COR-L47 (cell line): ENCODE measurements around the gene SLC22A8.
"Not testable (repeated sequence)": the region's sequence is repeated elsewhere in the genome, so short reads cannot be mapped to it uniquely, and the experiment has no call there.

ENCODE experiments used
- DNase-seq: peaks from one replicate; lab custom pipeline; 2025; lab: John Stamatoyannopoulos, UW

Gene SLC22A8

DNA sequence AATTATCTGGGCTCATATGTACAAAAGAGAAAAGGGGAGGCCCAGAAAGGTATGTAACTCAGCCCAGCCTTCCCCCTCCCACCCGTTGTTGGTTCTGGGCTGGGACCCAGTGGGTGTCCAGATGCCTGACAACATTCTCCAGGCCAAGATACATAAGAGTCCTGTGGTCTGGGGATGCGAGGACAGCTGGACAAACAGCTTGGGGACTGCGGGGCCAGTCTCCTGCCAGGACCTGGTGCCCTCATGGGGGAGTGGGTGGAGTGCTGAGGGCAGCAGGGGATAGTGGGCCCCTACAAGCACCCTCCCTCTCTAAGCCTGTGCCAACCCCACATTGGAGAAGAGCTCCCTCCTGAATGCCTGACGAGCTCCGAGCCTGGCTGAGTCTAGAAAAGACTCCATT is 27.4 kb downstream of the SLC22A8 start:
- DNase-seq = no peak

DNA sequence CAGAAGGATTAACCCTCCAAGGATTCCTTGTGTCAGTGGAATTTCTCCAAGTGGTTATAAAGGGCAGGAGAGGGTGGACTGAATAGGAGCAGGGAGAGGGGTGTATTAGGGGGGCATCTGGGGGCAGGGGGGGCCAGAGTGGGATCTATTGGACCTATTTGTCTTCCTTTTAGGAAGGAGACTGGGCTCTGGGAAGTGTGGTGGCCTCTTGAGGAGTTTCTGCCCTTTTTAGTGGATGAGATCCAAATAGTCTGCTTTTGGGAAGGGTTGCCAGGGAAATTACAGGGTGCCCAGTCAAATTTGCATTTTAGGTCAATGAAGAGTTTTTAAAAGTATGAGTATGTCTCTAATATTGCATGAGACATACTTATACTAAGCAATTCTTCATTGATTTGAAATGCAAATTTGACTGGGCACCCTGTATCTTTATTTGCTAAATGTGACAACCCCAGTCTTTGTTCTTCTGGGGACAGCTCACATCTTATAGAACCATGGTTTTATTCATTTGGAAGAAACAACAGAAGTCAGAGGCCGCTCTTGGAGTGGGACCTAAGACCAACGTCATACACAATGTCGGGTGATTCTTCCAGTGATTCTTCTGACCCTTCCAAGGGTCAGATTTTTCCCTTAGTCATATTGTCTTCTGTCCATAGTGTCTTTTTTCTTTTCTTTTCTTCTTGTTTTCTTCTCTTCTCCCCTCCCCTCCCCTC is 30.4 kb downstream of the SLC22A8 start:
- DNase-seq = no peak

DNA sequence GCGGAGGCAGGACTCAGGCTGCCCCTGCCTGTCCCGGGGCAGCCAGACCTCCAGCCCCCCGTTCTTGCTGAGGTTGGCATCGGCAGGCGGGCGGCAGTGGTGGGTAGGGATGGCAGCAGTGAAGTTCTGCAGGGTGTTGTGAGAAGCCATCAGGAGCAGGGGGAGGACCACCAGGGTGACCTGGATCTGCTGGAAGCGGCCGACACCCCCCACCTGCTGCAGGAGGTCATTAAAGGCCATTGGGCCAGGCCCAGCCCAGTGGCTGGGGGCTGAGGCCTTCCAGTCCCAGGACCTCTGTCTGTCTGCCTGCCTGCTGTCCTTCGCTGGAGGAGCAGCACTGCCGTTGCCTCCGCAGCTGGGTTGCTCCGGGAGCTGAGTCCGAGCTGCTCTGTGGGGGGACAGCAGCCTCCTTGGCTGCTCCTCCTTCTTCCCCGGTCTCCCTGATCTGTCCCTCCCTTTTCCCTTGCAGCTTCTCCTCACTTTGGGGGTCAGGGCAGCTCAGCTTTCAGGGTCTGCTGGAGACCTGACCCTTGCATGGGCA is 31.1 kb downstream of the SLC22A8 start, which contains the start of gene SLC22A6:
TSS of gene SLC22A6 (minus strand) at position 517 of the 541 bp plus-strand sequence. CDS start at position 240, 277 bp downstream.
- DNase-seq = no peak

DNA sequence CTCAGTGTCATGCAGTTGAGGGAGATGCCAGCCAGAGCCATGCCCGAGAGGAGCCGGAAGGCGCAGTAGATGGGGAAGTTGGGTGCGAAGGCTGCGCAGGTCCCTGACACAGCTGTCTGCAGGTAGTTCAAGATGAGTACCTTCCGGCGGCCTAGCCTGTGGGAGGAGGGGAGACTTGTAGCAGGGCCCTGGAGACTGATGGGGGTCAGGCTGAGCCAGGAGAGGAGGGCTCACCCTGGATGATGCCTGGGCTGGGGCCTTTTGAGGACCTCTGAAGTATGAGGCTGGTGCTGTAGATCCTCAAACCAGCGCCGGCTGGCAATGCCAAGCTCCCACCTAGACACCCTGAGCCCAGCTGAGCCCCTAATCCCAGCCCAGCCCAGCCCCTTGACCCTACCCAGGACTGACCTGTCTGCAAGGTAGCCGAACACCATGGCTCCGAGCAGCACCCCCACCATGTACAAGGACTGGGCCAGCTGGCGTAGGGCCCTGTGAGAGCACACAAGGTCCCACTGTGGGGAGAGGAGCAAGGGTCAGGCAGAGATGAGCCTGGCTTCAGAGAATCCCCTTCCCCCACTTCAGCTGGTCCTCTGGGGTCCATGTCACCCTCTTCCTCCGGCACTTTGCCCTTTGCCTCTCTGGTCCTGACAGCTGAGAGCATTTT is 32.0 kb downstream of the SLC22A8 start:
- no peak for DNase-seq

DNA sequence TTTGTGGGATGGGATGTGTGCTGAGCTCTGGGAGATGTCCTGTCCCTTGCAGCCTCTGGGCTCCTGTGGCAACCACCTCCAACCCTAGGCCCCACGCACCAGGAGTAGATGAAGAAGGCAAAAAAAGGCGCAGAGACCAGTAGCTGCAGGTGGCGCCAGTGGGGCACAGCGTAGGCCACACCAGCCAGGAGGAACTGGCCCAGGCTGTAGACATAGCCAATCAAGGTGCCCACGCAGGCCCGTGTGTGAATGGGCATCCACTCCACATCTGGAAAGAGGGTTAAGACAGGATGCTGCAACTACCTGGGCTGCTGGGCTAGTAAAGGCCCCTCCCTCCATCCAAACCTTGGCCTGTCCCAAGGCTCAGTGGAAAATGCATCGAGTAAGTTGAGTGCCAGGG is 33.9 kb downstream of the SLC22A8 start:
- no peak for DNase-seq

DNA sequence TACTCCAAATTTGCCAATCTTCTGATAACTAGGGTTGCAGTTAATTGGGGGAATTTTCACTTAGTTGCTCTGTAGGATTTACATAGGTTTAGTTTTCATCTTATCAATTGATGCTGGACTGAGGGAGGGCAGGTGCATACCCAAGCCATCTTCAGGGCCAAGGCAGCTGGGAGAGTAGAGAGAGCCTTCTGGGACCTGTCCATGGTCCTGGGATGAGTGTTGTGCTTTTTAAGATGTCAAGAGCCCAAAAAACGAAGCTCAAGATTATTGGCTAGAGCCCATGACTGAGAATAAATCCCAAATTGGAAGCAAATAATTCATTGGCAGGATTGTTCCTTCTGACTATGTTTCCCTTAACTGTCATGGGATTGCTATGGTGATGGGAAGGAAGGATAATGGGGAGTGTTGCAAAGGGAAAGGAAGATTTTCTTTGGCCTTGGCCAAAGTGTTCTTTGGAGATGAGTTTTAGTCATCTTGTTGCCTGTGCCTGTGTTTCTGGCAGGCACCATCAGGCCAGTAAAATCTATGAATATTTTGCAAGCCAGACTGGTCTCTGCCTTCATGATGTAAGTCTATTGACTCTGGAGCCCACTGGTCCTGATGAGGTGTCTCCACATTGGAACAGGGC is 35.4 kb downstream of the SLC22A8 start:
- DNase-seq = no peak

DNA sequence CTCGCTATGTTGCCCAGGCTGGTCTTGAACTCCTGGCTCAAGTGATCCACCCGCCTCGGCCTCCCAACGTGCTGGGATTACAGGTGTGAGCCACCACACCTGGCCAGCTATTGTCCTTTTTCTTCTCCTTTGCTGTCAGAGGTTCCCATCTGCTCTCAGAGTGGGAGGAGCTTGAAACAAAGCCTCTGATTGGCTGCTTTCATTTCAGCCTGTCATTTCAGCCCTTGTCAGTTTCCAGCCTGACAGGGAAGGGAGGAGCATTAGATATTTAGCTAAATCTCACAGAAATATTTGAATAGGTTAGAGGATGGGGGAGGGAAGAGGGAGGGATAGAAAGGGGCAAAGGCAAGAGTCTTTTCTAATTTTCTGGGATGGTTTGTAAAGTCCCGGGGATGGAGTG is 39.5 kb downstream of the SLC22A8 start:
- DNase-seq = no peak

DNA sequence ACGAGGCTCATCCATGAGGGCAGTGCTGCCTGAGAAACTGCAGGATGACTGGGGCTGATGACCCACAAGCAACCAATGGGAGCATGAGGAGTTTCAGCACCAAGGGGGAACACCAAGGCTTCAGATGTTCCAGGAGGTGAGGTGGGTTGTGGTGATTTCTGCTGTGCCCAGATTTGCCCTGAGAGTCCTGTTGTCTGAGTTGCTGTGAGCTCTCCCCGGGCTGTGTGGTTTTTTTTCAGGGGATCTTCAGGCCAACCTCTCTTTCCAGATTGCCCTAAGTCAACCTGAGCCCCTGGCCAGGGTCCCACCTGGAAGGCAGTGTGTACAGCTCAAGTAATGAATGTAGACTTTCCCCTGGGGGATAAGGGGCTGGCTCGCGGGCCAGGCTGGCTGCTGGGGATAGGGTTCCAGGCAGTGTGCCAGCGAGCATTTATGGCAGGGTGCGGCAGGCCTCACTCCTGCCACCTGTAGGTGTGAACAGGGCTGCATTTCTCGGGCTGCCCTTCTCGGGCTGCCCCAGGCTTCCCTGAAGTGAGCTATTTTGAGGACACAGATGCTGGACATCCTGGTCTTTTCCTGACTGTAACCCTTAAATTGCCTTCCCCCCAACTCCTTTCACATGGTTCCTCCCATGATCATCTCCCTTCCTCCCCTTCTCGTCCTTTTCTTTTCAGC is 40.7 kb downstream of the SLC22A8 start:
- DNase-seq = peak; percentile 81

DNA sequence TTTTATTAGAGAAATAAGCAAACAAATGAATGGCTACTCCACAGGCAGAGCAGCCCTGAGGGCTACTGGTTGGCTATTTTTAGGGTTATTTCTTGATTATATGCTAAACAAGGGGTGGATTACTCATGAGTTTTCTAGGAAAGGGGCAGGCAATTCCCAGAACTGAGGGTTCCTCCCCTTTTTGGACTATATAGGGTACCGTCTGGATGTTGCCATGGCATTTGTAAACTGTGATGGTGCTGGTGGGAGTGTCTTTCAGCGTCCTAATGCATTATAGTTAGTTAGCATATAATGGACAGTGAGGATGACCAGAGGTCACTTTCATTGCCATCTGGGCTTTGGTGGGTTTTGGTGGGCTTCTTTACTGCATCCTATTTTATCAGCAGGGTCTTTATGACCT is 50.1 kb downstream of the SLC22A8 start:
- DNase-seq = no peak

DNA sequence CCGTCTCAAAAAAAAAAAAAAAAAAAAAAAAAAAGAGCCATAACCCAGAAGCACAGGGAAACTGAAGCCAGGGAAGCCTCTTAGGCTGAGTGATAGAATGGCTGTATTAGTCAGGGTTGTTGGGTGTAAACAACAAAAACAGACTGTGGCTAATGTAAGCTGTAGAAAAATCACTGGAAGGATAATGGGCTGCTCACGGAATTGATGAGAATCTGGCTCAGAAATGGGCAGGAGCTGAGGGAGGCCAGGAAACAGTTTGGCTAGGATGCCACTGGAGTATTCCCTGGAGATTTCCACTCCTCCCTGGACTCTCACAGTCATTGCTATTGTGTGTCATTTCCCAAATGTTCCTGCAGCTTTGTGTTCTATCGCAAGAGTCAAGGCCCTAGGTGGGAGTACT is 53.2 kb downstream of the SLC22A8 start:
- no peak for DNase-seq

DNA sequence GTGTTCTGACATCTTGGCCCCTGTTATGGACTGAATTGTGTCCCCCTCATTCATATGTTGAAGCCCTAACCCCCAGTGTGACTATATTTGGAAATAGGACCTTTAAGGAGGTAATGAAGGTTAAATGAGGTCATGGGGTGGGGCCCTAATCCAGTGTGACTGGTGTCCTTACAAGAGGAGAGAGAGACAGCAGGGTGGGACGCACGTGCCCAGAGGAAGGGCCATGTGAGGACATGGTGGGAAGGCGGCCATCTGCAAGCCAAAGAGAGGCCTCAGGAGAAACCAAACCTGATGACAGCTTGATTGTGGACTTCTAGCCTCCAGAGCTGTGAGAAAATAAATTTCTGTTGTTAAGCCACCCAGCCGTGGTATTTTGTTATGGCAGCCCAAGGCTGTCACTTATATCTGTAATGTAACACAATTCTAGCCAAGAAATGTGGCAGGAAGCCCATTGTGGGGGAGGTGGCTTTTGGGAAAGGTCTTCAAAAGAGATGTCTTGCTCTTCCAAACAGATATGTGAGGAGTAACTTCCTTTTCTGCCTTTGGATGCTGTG is 54.5 kb downstream of the SLC22A8 start:
- DNase-seq = no peak

DNA sequence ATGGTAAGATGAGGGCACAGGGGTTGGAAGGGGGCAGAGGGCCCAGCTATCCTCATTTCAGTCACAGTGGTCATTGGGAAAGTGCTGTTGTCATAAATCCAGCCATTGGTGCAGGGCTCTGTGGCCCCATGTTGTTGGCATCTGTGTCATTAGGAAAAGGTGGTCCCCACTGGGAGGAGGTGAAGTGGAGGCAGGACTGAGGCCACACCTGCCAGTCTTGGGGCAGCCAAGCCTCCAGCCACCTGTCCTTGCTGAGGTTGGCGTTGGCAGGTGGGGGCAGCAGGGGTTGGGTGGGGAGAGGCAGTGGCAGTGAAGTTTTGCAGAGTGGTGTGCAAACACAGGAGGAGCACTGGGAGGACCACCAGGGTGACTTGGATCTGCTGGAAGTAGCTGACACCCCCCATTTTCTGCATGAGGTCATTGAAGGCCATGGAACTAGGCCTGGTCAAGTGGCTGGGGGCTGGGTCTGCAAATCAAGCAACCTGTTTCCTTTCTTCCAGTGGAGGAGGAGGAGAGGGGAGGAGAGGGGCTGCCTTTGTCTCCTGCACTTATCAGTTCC is 56.1 kb downstream of the SLC22A8 start:
- DNase-seq = no peak

DNA sequence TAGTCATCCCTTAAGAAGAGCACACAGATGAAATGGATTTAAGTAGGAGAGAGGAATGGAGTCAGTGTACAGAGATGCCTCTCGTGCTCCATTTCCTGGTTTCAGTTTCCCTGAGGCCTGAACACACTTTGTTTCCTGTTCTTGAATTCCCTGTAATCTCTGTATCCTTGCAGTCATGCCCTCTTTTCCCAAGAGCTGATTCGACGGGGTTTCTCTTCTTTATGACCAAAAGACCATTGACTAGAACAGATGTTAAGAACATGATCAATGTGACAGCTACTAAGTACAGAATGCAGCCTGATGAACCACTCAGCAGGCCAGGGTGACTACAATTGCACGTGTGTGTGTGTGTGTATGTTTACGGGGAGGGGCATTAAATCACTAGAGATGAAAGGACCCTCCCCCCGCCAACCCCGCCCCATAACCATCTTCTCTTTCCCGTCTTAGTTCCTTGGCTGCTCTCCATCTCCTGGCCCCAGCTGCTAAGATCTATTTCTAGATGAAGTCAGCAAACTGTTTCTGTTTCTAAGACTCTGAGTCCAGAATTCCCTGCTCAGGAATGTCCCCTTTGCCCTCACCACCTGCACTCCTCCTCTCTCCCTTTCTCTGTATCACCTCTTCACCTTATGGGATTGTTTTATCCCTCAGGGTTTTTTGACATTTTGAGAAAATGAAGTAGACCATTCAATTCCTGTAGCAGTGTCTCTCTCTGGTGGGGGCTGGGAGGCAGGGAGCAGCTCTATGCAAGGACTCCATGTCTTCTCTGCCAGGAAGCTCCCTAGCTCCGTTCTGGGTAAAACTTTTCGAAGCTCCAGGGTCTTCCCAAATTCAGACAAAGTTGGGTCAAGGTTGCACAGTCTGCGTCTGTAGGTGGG is 56.9 kb downstream of the SLC22A8 start:
- DNase-seq = no peak

DNA sequence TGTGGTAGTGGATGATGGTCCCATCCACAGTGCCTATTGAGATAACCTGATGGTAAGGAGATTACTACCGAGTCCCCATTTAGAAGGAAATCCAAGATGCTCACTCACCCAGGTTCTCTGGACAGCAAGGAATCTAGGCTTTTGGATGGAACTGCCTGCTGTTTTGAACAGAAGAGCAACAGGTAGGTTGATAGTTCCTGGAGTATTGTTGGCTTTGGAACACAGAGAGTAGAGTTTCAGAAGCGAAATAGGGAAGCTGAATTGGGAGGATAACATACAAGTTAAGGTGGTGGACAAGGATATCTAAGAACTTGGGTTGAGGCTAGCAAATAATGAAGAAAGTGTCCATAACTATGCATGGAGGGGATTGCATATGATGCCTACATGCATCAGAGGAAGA is 58.5 kb downstream of the SLC22A8 start:
- no peak for DNase-seq

DNA sequence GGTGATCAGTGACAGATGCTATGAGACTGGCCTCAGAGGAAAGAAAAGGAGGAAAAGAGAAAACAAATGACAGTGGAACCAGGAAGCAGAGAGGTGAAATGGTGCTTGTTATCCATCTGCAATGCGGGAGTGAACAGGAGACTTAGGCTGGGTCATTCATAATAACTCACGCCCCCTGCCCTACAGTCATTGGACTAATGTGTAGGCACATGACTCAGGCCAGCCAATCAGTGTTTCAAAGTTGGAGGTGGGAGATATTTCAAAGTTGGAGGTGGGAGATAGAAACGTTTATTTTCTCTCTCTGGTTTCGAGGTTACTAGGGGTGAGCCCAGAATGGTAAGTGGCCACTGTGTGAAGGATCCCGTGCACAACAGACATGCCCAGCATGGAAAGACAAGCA is 61.2 kb downstream of the SLC22A8 start:
- no peak for DNase-seq

DNA sequence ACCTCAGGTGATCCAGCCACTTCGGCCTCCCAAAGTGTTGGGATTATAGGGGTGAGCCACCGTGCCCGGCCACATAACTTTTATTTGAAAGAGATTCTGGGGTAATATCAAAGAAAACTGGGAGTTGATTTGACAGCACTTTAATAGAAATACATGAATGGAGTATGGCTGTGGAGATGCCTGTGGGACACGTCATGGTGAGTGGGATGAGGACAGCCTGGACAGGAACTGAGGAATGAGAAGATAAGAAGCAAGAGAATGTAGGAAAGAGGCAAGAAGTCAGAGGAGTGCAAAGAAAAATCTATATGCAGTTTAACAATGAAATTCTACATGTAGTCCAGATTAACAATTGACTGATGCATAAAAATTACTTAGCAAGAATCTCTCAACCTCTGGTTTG is 61.8 kb downstream of the SLC22A8 start:
- DNase-seq = no peak

DNA sequence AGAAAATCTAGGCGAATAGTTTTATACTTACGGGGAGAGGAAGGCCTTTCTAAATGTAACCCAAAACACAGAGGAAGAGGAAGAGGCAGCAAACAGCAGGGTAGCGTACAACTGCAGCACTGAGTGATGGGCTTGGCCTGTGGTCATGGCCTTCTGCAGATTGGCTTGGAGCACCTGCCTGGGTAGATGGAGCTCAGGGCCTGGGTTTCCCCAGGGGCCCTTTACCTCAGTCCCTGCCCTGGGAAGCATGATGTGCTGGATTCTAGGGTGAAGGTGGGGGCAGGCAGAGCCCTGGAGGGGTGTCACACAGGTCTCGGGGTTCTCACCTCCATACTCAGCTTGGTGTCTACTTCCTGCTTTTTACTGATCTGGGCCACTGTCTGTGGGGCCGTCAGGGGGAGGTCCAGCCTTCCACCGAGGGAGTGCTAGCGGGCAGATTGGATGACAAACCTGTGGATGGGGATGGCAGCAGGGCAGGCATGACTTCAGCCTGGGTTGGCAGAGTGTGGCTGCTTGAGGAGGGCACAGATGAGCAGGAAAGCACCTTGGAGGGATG is 66.8 kb downstream of the SLC22A8 start:
- DNase-seq = no peak

DNA sequence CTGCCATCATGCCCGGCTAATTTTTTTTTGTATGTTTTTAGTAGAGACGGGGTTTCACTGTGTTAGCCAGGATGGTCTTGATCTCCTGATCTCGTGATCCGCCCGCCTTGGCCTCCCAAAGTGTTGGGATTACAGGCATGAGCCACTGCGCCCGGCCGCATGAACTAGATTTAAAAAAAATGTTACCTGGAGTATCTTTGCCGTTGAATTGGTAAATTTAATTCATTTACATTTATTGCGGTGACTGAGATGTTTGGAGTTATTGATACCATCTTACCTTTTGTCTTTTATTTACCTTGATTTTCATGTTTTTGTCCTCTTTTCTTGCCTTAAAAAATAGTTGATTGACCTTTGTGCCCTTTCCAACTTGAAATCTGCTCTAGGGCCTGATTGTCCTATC is 70.1 kb downstream of the SLC22A8 start:
- not testable (repeated sequence) for DNase-seq
